ENCODE data around the gene ATP2C2.

Gene ATP2C2

GRCh38 chr16:84438971-84439696 lies 70.8 kb downstream of the ATP2C2 start:
- no peak for TF ChIP-seq EZH2phosphoT487 (IDR thresholded peaks at IDR 0.05; ENCODE audit: borderline replicate concordance, low read length)
- no peak for TF ChIP-seq CTCF (IDR thresholded peaks at IDR 0.05; ENCODE audit: low read depth, low read length, poor library complexity, severe bottlenecking)
- H3K27ac ChIP-seq (ENCODE audit: low read depth, low read length) = no peak overlapping the region
- H3K9me2 ChIP-seq (replicated peaks; ENCODE audit: control insufficient read depth, low read length) = no peaks in the 10 kb centered on the region
- H3K4me2 ChIP-seq (ENCODE audit: low read length) = no peak overlapping the region
- H3K4me1 ChIP-seq (ENCODE audit: control insufficient read depth, low read length) = no peaks in the 10 kb centered on the region
- no peaks in the 10 kb centered on the region for H3K79me2 ChIP-seq (ENCODE audit: control insufficient read depth, low read length)
- no peak overlapping the region for H3K4me3 ChIP-seq (ENCODE audit: low read length)
- no peaks in the 10 kb centered on the region for H4K20me1 ChIP-seq (ENCODE audit: control insufficient read depth, insufficient read depth, low read depth, low read length)
- H3F3A ChIP-seq (ENCODE audit: control insufficient read depth, insufficient read depth) = no peaks in the 10 kb centered on the region
- no peaks in the 10 kb centered on the region; the same call in 1 of the 2 replicates for H3K27me3 ChIP-seq (ENCODE audit: control insufficient read depth, low read length)
- no peaks in the 10 kb centered on the region for H3K9me3 ChIP-seq (ENCODE audit: control insufficient read depth, insufficient read depth, low read length)
- H3K36me3 ChIP-seq (ENCODE audit: control insufficient read depth, low read length) = no peaks in the 10 kb centered on the region

- Histone ChIP-seq H3K4me2 (ENCODE audit: low read length) (no peak overlapping the region), H3K79me2 (ENCODE audit: control insufficient read depth, low read length) (no peaks in the 10 kb centered on the region), H3K9me2 (replicated peaks; ENCODE audit: control insufficient read depth, low read length) (no peaks in the 10 kb centered on the region), H3K27me3 (ENCODE audit: control insufficient read depth, low read length) (peaks cover 3% of the 10 kb centered on the region; the same call in 1 of the 2 replicates), H4K20me1 (ENCODE audit: control insufficient read depth, insufficient read depth, low read depth, low read length) (no peaks in the 10 kb centered on the region), H3K27ac (ENCODE audit: low read depth, low read length) (no peak overlapping the region), H3K4me1 (ENCODE audit: control insufficient read depth, low read length) (peaks cover 3% of the 10 kb centered on the region; the same call in 1 of the 2 replicates), H3K36me3 (ENCODE audit: control insufficient read depth, low read length) (no peaks in the 10 kb centered on the region), H3K4me3 (ENCODE audit: low read length) (no peak overlapping the region), H3F3A (ENCODE audit: control insufficient read depth, insufficient read depth) (no peaks in the 10 kb centered on the region), H3K9me3 (ENCODE audit: control insufficient read depth, insufficient read depth, low read length) (no peaks in the 10 kb centered on the region)
- TF ChIP-seq EZH2phosphoT487 (IDR thresholded peaks at IDR 0.05; ENCODE audit: borderline replicate concordance, low read length) (no peak), CTCF (IDR thresholded peaks at IDR 0.05; ENCODE audit: low read depth, low read length, poor library complexity, severe bottlenecking) (no peak)
Observed at GRCh38 chr16:84442416-84443145, 74.2 kb downstream of the ATP2C2 start.

GRCh38 chr16:84443166-84443802 lies 74.9 kb downstream of the ATP2C2 start:
- Histone ChIP-seq H3K36me3 (ENCODE audit: control insufficient read depth, low read length) (no peaks in the 10 kb centered on the region), H3K27me3 (ENCODE audit: control insufficient read depth, low read length) (peaks cover 3% of the 10 kb centered on the region; the same call in 1 of the 2 replicates)

More at GRCh38 chr16:84443166-84443802, 74.9 kb downstream of the ATP2C2 start:
- Histone ChIP-seq H3K9me3 (ENCODE audit: control insufficient read depth, insufficient read depth, low read length) (no peaks in the 10 kb centered on the region), H3K4me3 (ENCODE audit: low read length) (no peak overlapping the region), H3K9me2 (replicated peaks; ENCODE audit: control insufficient read depth, low read length) (no peaks in the 10 kb centered on the region), H3K79me2 (ENCODE audit: control insufficient read depth, low read length) (no peaks in the 10 kb centered on the region), H4K20me1 (ENCODE audit: control insufficient read depth, insufficient read depth, low read depth, low read length) (no peaks in the 10 kb centered on the region), H3K4me1 (ENCODE audit: control insufficient read depth, low read length) (peaks cover 3% of the 10 kb centered on the region; the same call in 1 of the 2 replicates), H3F3A (ENCODE audit: control insufficient read depth, insufficient read depth) (no peaks in the 10 kb centered on the region), H3K4me2 (ENCODE audit: low read length) (no peak overlapping the region), H3K27ac (ENCODE audit: low read depth, low read length) (no peak overlapping the region)
- TF ChIP-seq EZH2phosphoT487 (IDR thresholded peaks at IDR 0.05; ENCODE audit: borderline replicate concordance, low read length) (no peak), CTCF (IDR thresholded peaks at IDR 0.05; ENCODE audit: low read depth, low read length, poor library complexity, severe bottlenecking) (no peak)
